Cardiac fibroblast (primary cell): ENCODE results near the gene RABL3.
"Not testable (repeated sequence)": the region's sequence is repeated elsewhere in the genome, so short reads cannot be mapped to it uniquely, and the experiment has no call there.

Source experiments
- DNase-seq, 2 donors: peaks; one replicate each; pipeline versions ENCODE4 v3.0.0 to v3.0.0-alpha.2; 2010; ENCODE audit warnings: low read depth in 2 of 2
- H3K4me3 ChIP-seq, 2 donors: replicated peaks in 1 of 2; 1 replicate in 1 of 2; 2 replicates in 1 of 2; pipeline ENCODE4 v1.5.1; 2011; ENCODE audit warnings: low read depth in 2 of 2, low read length in 2 of 2, mild to moderate bottlenecking in 2 of 2, moderate library complexity in 1 of 2
- TF ChIP-seq, protein P1 (sequence below): IDR thresholded peaks from one replicate; pipeline ENCODE4 v1.5.1; 2011; ENCODE audit warnings: low read depth, mild to moderate bottlenecking, low read length, inconsistent platforms

RABL3 gene, protein sequence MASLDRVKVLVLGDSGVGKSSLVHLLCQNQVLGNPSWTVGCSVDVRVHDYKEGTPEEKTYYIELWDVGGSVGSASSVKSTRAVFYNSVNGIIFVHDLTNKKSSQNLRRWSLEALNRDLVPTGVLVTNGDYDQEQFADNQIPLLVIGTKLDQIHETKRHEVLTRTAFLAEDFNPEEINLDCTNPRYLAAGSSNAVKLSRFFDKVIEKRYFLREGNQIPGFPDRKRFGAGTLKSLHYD

DNA sequence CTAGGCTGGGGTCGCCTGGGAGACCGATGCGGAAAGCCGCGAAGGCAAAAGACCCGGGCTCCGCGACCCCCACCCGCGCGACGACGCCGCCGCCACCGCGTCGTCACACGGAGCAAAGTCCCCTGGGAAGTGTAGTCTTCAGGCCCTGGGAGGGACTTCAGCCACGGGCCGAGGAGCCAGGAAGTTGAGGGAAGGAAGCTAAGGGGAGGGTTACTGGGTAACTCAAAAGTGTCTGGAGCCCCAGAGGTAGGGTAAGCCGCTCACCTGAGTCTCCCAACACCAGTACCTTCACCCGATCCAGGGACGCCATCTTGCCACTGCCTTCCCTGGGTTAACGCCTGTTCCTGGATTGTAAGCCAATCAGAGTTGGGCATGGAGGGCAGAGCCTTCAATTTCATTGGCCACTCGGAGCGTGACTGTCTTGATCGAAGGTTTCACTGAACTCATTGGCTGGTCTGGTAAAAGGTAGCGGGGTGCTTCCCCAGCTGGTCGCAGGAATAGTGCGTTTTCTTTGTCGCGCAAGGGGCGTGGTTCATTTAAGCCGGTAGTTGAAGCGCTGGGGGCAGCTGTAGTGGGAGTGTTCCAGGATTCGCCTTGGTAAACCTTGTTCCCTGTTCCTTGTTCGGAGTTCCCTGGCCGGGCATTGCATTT, at the start of gene RABL3, which contains the start of gene GTF2E1:
RABL3 (minus strand) TSS at position 319 of the 651 bp plus-strand sequence; CDS start at position 310, 9 bp downstream.
GTF2E1 (plus strand) TSS at position 547 of the 651 bp plus-strand sequence. CDS start 7,809 bp downstream, outside the sequence.
- DNase-seq = peak; percentile 100
- TF ChIP-seq, protein P1, sequence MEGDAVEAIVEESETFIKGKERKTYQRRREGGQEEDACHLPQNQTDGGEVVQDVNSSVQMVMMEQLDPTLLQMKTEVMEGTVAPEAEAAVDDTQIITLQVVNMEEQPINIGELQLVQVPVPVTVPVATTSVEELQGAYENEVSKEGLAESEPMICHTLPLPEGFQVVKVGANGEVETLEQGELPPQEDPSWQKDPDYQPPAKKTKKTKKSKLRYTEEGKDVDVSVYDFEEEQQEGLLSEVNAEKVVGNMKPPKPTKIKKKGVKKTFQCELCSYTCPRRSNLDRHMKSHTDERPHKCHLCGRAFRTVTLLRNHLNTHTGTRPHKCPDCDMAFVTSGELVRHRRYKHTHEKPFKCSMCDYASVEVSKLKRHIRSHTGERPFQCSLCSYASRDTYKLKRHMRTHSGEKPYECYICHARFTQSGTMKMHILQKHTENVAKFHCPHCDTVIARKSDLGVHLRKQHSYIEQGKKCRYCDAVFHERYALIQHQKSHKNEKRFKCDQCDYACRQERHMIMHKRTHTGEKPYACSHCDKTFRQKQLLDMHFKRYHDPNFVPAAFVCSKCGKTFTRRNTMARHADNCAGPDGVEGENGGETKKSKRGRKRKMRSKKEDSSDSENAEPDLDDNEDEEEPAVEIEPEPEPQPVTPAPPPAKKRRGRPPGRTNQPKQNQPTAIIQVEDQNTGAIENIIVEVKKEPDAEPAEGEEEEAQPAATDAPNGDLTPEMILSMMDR = no peak
- peak within 1 kb of the TSS; percentile 90 to 96 for H3K4me3 ChIP-seq

DNA sequence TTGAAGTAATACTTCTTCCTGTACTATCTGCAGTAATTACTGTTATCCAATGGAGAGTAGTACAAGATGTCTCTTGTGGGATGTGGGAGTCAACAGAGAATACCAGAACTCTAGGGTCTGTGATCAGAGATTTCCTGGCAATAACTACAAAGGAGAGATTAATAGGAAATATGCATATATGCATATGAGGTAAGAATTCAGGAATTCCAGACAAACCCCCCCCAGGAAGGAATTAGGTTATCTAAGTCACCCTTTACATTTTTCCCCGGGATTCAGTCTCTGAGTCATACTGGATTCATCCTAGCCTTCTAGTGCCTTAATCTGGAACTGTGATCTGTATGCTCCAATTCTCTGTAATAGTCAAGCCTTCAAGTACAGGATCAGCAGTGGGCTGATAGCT, 49.6 kb upstream of the RABL3 start:
- TF ChIP-seq, protein P1 = no peak
- DNase-seq = peak; percentile 32 to 34
- H3K4me3 ChIP-seq = no peak overlapping the region

DNA sequence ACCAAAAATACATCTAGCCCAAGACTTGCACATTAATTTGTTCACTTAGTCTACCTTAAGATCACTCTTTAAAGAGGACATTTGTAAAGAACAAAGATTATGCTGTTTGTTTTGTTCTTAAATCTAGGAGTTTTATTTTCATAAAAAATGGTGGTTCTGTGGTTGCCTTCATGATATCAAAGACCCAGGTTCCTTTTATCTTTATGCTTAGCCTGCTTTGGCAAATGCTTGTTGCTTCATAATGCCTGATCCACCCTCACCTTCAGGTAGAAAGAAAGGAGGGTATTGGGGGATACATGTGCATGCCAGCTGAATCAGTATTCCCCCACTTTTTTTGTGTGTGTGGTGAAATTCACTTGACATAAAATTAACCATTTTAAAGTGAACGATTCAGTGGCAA, 48.7 kb upstream of the RABL3 start:
- TF ChIP-seq, protein P1 = no peak
- no peak overlapping the region for H3K4me3 ChIP-seq
- no peak for DNase-seq

DNA sequence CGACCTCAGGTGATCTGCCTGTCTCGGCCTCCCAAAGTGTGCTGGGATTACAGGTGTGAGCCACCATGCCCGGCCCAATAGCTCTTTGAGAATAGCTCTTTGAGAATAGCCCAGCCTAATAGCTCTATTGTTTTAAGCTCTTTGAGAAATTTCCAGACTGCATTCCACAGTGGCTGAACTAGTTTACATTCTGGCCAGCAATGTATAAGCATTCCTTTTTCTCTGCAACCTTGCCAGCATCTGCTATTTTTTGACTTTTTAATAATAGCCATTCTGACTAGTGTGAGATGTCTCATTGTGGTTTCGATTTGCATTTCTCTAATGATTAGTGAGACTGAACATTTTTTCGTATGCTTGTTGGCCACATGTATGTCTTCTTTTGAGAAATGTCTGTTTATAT, 43.5 kb upstream of the RABL3 start:
- peak; percentile 60 to 63 for DNase-seq
- not testable (repeated sequence) for H3K4me3 ChIP-seq

DNA sequence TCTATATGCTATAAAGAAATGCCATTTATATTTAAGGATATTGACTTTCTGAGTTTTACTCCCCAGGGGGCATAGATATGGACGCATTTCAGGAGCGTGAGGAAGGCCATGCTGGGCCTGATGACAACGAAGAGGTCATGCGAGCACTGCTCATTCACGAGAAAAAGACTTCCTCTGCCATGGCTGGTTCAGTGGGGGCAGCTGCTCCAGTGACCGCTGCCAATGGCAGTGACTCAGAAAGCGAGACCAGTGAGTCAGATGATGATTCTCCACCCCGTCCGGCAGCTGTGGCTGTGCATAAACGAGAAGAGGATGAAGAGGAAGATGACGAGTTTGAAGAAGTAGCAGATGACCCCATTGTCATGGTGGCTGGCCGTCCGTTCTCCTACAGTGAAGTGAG, 38.7 kb upstream of the RABL3 start:
- TF ChIP-seq, protein P1 = no peak
- DNase-seq = peak; percentile 80 to 95
- no peak overlapping the region for H3K4me3 ChIP-seq

DNA sequence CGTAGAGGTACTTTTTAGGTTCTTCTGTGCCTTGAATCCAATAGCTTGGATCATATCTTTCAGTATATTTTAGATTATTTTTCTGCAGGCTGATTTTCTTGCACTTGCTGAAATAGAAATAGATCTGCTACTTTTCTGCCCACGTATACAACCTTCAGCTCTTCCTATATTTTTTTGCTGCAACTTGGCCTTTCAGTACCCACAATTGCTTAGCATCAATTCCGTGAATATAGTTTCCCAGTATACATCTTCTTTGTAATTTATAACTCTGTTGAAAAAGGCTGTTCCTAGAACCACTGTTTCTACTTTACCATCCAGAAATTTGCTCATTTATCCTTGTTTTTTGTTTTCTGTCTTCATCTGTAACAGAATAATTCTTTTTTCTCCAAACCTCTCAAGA, 36.5 kb upstream of the RABL3 start:
- no peak for DNase-seq
- TF ChIP-seq, protein P1 = no peak
- H3K4me3 ChIP-seq = no peak overlapping the region

DNA sequence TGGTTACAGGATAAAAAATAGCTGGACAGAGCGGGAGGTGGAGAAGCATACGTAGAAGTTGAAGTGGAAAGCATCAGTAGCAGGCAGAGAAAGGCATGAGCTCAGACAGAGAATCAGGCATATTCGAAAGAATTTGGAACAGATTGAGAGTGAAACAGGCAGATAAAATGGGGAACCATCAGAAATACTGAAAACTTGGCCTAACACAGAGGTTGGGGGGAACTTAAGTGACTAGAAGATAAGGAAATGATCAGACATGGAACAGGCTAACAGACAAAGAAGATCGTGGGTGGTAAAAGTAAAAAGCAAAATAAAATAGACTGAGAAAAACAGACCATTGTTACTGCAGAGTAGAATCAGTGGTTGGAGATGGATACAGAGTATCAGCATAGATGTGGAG, 33.1 kb upstream of the RABL3 start:
- no peak for DNase-seq
- H3K4me3 ChIP-seq = no peak overlapping the region
- TF ChIP-seq, protein P1 = no peak
